Adrenal gland (tissue), 12 donors: Measurements from ENCODE around the gene SLC15A5. TPM values are rescaled to one million over a fixed set of nuclear protein-coding genes. Genes with fewer than 3 reads are reported as not detected.

Experiments used
- DNase-seq, 7 donors: peaks; one replicate each; pipeline ENCODE4 v3.0.0-alpha.2; 2019 to 2020
- H3K27ac ChIP-seq, 5 donors: fragments of 200-600 bp; sonication (generic) in 4 of 5; 1 replicate in 3 of 5; 2 replicates in 2 of 5; pipeline versions ENCODE4 v1.5.1 to v1.8.0; 2016 to 2020; ENCODE audit warnings: mild to moderate bottlenecking in 1 of 5
- H3K27me3 ChIP-seq: fragments of 200-600 bp; 2 replicates; pipeline ENCODE4 v1.8.0; 2021
- H3K36me3 ChIP-seq, 2 donors: fragments of 200-600 bp; replicated peaks in 1 of 2; 1 replicate in 1 of 2; 2 replicates in 1 of 2; pipeline versions ENCODE4 v1.5.1 to v1.8.0; 2018 to 2022
- H3K4me1 ChIP-seq, 2 donors: fragments of 200-600 bp; replicated peaks in 1 of 2; 1 replicate in 1 of 2; 2 replicates in 1 of 2; pipeline versions ENCODE4 v1.5.1 to v1.8.0; 2018 to 2021
- H3K4me3 ChIP-seq, 4 donors: fragments of 200-600 bp; sonication (generic) in 3 of 4; one replicate each; pipeline ENCODE4 v1.5.1; 2016 to 2018
- H3K9me3 ChIP-seq, 3 donors: fragments of 200-600 bp; sonication (generic) in 1 of 3; replicated peaks in 1 of 3; 1 replicate in 2 of 3; 2 replicates in 1 of 3; pipeline versions ENCODE4 v1.5.1 to v1.8.0; 2016 to 2021
- CTCF ChIP-seq, 6 experiments: fragments of 450-650 bp in 4 of 6; fragments of 200-600 bp in 2 of 6; sonication (generic) in 1 of 6; IDR thresholded peaks; 1 replicate in 5 of 6; 2 replicates in 1 of 6; pipeline versions ENCODE4 v1.5.1 to v1.8.0; 2016 to 2021; ENCODE audit warnings: antibody characterized with exemption in 6 of 6, mild to moderate bottlenecking in 2 of 6, moderate library complexity in 1 of 6
- POLR2A ChIP-seq, 2 donors: fragments of 450-650 bp; IDR thresholded peaks; one replicate each; pipeline ENCODE4 v1.6.1; 2017; ENCODE audit warnings: antibody characterized with exemption in 2 of 2, mild to moderate bottlenecking in 2 of 2, moderate library complexity in 1 of 2
- WGBS, 4 donors: extraction: QIAGEN DNeasy Blood & Tissue Kit in 2 of 4; methylation state at CpG; one replicate each; pipeline versions ENCODE4 v1.1.5 to v1.1.7; 2013 to 2017; 5-methylcytosine and 5-hydroxymethylcytosine counted together
- intact Hi-C, 2 donors: fragments of 100-400 bp; cut with DNase I; formaldehyde crosslinking; loops; one replicate each; pipeline versions ENCODE4 v1.14.1 to v1.15.0; 2022 to 2023
- polyA plus RNA-seq, 3 donors: library from polyadenylated mRNA; stranded (reverse); fragments of 200-250 nt in 2 of 3; fragments of 350-450 nt in 1 of 3; fragmentation: Illumina TruSeq in 1 of 3; extraction: RNeasy Lipid Tissue Mini Kit (QIAGEN cat#74804) in 1 of 3; gene quantifications; one replicate each; pipeline ENCODE4 v1.2.3, GENCODE V29; 2013 to 2014
- total RNA-seq, 9 donors: library from RNA; depleted of rRNA in 4 of 9; stranded (reverse); fragments of >200 nt in 4 of 9; fragments of 120-200 nt in 1 of 9; fragmentation: NEBNext Ultra II Directional in 1 of 9; extraction: Animal tissue kit (Norgen Biotek cat#: 25700) in 1 of 9; gene quantifications; one replicate each; pipeline versions ENCODE4 v1.1.0 to v1.2.4, GENCODE V29; 2013 to 2023
- donor health status: healthy with polysubstance abuse.
- donor health status: Bipolar disorder and iron deficiency.
- donor health status: DM: yes; HTN: yes; CAD: no.
- donor health status: DM: no; HTN: no; CAD: no.
- donor health status: DM: no; HTN: no; CAD: no.
- donor health status: DM: yes; HTN: yes; CAD: no.

The SLC15A5 gene
- total and polyA plus RNA-seq, 12 donors: not detected

GRCh38 chr12:16225692-16226091 lies 51.8 kb downstream of the SLC15A5 start:
- H3K4me1 ChIP-seq: no peaks in the 10 kb centered on the region
- no peaks in the 10 kb centered on the region for H3K27me3 ChIP-seq
- no peaks in the 10 kb centered on the region for H3K9me3 ChIP-seq
- intact Hi-C loops: no loop called here
- 53 to 64% (median 63%) methylated on average over 4 of the region's 4 CpGs for WGBS, 4 donors
- H3K27ac ChIP-seq: no peak overlapping the region
- no peak for DNase-seq
- TF ChIP-seq POLR2A (IDR thresholded peaks at IDR 0.05): no peak
- TF ChIP-seq CTCF (IDR thresholded peaks at IDR 0.05): no peak
- H3K4me3 ChIP-seq: no peak overlapping the region
- H3K36me3 ChIP-seq: no peaks in the 10 kb centered on the region

- no peak for DNase-seq
- TF ChIP-seq POLR2A (IDR thresholded peaks at IDR 0.05) (no peak), CTCF (IDR thresholded peaks at IDR 0.05) (no peak)
- Histone ChIP-seq H3K27me3 (no peaks in the 10 kb centered on the region), H3K4me3 (no peak overlapping the region), H3K4me1 (no peaks in the 10 kb centered on the region), H3K9me3 (no peaks in the 10 kb centered on the region), H3K27ac (no peak overlapping the region), H3K36me3 (no peaks in the 10 kb centered on the region)
- intact Hi-C loops: no loop called here
- 82 to 93% (median 91%) methylated on average over 3 of the region's 3 CpGs for whole genome bisulfite sequencing, 4 donors
Measured at GRCh38 chr12:16224196-16224595, 53.3 kb downstream of the SLC15A5 start.

- H3K4me1 ChIP-seq: no peaks in the 10 kb centered on the region
- intact Hi-C loops: no loop called here
- H3K4me3 ChIP-seq: no peak overlapping the region
- no peak for DNase-seq
- no peaks in the 10 kb centered on the region for H3K36me3 ChIP-seq
- no peaks in the 10 kb centered on the region for H3K27me3 ChIP-seq
- H3K27ac ChIP-seq: no peak overlapping the region
- WGBS, 4 donors: 86 to 96% (median 90%) methylated on average over 2 of the region's 2 CpGs
- TF ChIP-seq CTCF (IDR thresholded peaks at IDR 0.05): no peak
- no peak for TF ChIP-seq POLR2A (IDR thresholded peaks at IDR 0.05)
- H3K9me3 ChIP-seq: no peaks in the 10 kb centered on the region
Measured at GRCh38 chr12:16221776-16222175, 55.7 kb downstream of the SLC15A5 start.

GRCh38 chr12:16220120-16220519 lies 57.4 kb downstream of the SLC15A5 start:
- TF ChIP-seq CTCF (IDR thresholded peaks at IDR 0.05) (no peak), POLR2A (IDR thresholded peaks at IDR 0.05) (no peak)
- H3K4me1 ChIP-seq: no peaks in the 10 kb centered on the region
- H3K4me3 ChIP-seq: no peak overlapping the region
- H3K9me3 ChIP-seq: no peaks in the 10 kb centered on the region
- no peaks in the 10 kb centered on the region for H3K36me3 ChIP-seq
- intact Hi-C loops: no loop called here
- no peaks in the 10 kb centered on the region for H3K27me3 ChIP-seq
- DNase-seq: no peak
- no peak overlapping the region for H3K27ac ChIP-seq
